HL-60/S4 (cell line): ENCODE measurements around the gene PLP2.
"Not testable (repeated sequence)": the region's sequence is repeated elsewhere in the genome, so short reads cannot be mapped to it uniquely, and the experiment has no call there.

Experiments
- in situ Hi-C: fragments of 300-500 bp; cut with MboI; formaldehyde crosslinking; loops from 2 replicates; pipeline ENCODE4 v1.14.3; 2022; ENCODE audit warnings: low sequenced_read_pairs

Gene PLP2

GRCh38 chrX:49163555-49164419 is 7.9 kb upstream of the PLP2 start:
- in situ Hi-C loops, result no loop called here

- in situ Hi-C loops, result no loop called here
Measured at GRCh38 chrX:49164589-49165360, 6.9 kb upstream of the PLP2 start.

GRCh38 chrX:49165901-49166881 is 5.5 kb upstream of the PLP2 start:
- in situ Hi-C loops, result no loop called here

GRCh38 chrX:49166914-49167739 is 4.6 kb upstream of the PLP2 start:
- in situ Hi-C loops, result no loop called here

- in situ Hi-C loops, result no loop called here
Measured at GRCh38 chrX:49167740-49168108, 4.0 kb upstream of the PLP2 start.

- in situ Hi-C loops, result no loop called here
Measured at GRCh38 chrX:49172280-49172780, 632 bp downstream of the PLP2 start.

GRCh38 chrX:49173544-49173943 is 1.8 kb downstream of the PLP2 start:
- in situ Hi-C loops, result not testable (repeated sequence)

GRCh38 chrX:49174723-49175122 is 3.0 kb downstream of the PLP2 start:
- in situ Hi-C loops, result no loop called here

GRCh38 chrX:49175435-49176274 is 4.0 kb downstream of the PLP2 start:
- in situ Hi-C loops, result no loop called here

GRCh38 chrX:49176421-49177326 is 5.0 kb downstream of the PLP2 start:
- in situ Hi-C loops, result no loop called here

- in situ Hi-C loops, result no loop called here
Measured at GRCh38 chrX:49177338-49177833, 5.7 kb downstream of the PLP2 start.

- in situ Hi-C loops, result no loop called here
Measured at GRCh38 chrX:49177873-49178480, 6.3 kb downstream of the PLP2 start.

- in situ Hi-C loops, result no loop called here
Measured at GRCh38 chrX:49178537-49178936, 6.8 kb downstream of the PLP2 start.

- in situ Hi-C loops, result no loop called here
Measured at GRCh38 chrX:49179358-49179757, 7.7 kb downstream of the PLP2 start.

- in situ Hi-C loops, result no loop called here
Measured at GRCh38 chrX:49183701-49184281, 12.1 kb downstream of the PLP2 start.

- in situ Hi-C loops, result no loop called here
Measured at GRCh38 chrX:49184294-49185281, 12.9 kb downstream of the PLP2 start.
